ENCODE results near the gene TREX2. TPM values are rescaled to one million over a fixed set of nuclear protein-coding genes. Genes with fewer than 3 reads are reported as not detected.
A peak's percentile ranks its signal among the peaks of the same experiment; 100 is the strongest.

Gene TREX2
- 0.78 and 1.5 TPM in 2 replicates for total RNA-seq
- polyA plus RNA-seq (2012): 0.08 TPM

- no peak for DNase-seq (ENCODE audit: low read depth)
These were observed at the start of gene TREX2 for GRCh38 chrX:153445856-153446635. Gene TREX2, minus strand, starts transcription at chrX:153446056. Its CDS starts 626 bp downstream, at chrX:153445430.

- DNase-seq (ENCODE audit: low read depth): no peak
These were observed 49.5 kb upstream of the TREX2 start for GRCh38 chrX:153495362-153495751.

- peak; percentile 12 for DNase-seq (ENCODE audit: low read depth)
These were observed 48.9 kb upstream of the TREX2 start, which contains the start of gene BGN for GRCh38 chrX:153494541-153495361. Gene BGN, plus strand, starts transcription at chrX:153494980. Its CDS starts 9,652 bp downstream, at chrX:153504632.

- DNase-seq (ENCODE audit: low read depth): no peak
These were observed 48.2 kb upstream of the TREX2 start for GRCh38 chrX:153494061-153494460.

GRCh38 chrX:153493085-153493484 lies 47.2 kb upstream of the TREX2 start:
- DNase-seq (ENCODE audit: low read depth): no peak

GRCh38 chrX:153492543-153492942 lies 46.7 kb upstream of the TREX2 start:
- DNase-seq (ENCODE audit: low read depth): no peak

GRCh38 chrX:153491918-153492317 lies 46.1 kb upstream of the TREX2 start:
- no peak for DNase-seq (ENCODE audit: low read depth)

- peak; percentile 59 for DNase-seq (ENCODE audit: low read depth)
These were observed 45.6 kb upstream of the TREX2 start for GRCh38 chrX:153491351-153491914.

- no peak for DNase-seq (ENCODE audit: low read depth)
These were observed 44.5 kb upstream of the TREX2 start for GRCh38 chrX:153490217-153490930.

- no peak for DNase-seq (ENCODE audit: low read depth)
These were observed 42.5 kb upstream of the TREX2 start for GRCh38 chrX:153488231-153488914.

- DNase-seq (ENCODE audit: low read depth): no peak
These were observed 41.8 kb upstream of the TREX2 start for GRCh38 chrX:153487590-153488071.

- DNase-seq (ENCODE audit: low read depth): no peak
These were observed 40.3 kb upstream of the TREX2 start for GRCh38 chrX:153486171-153486570.

- no peak for DNase-seq (ENCODE audit: low read depth)
These were observed 39.7 kb upstream of the TREX2 start for GRCh38 chrX:153485396-153486080.

- DNase-seq (ENCODE audit: low read depth): no peak
These were observed 36.6 kb upstream of the TREX2 start for GRCh38 chrX:153482376-153483015.

GRCh38 chrX:153481043-153481442 lies 35.2 kb upstream of the TREX2 start:
- no peak for DNase-seq (ENCODE audit: low read depth)

- no peak for DNase-seq (ENCODE audit: low read depth)
These were observed 32.9 kb upstream of the TREX2 start for GRCh38 chrX:153478746-153479145.

GRCh38 chrX:153477901-153478300 lies 32.0 kb upstream of the TREX2 start:
- no peak for DNase-seq (ENCODE audit: low read depth)

- no peak for DNase-seq (ENCODE audit: low read depth)
These were observed 31.6 kb upstream of the TREX2 start for GRCh38 chrX:153477364-153477857.

All from myocyte (in vitro differentiated cells).